Testis (tissue), 3 donors: ENCODE data around the gene WDR5B. TPM values are rescaled to one million over a fixed set of nuclear protein-coding genes. Genes with fewer than 3 reads are reported as not detected.

ENCODE experiments used
- DNase-seq: peaks from one replicate; pipeline ENCODE4 v3.0.0-alpha.2; 2019
- H3K27ac ChIP-seq, 2 donors: fragments of 200-600 bp; sonication (generic); one replicate each; pipeline ENCODE4 v1.5.1; 2019
- H3K27me3 ChIP-seq: fragments of 200-600 bp; sonication (generic); one replicate; pipeline ENCODE4 v1.5.1; 2019
- H3K36me3 ChIP-seq: fragments of 200-600 bp; sonication (generic); one replicate; pipeline ENCODE4 v1.5.1; 2017; ENCODE audit warnings: low read depth; ENCODE audit errors: missing control alignments
- H3K4me1 ChIP-seq: fragments of 200-600 bp; sonication (generic); one replicate; pipeline ENCODE4 v1.5.1; 2019
- H3K4me3 ChIP-seq, 2 donors: fragments of 200-600 bp; sonication (generic); one replicate each; pipeline ENCODE4 v1.5.1; 2017 to 2019
- H3K9me3 ChIP-seq: fragments of 200-600 bp; sonication (generic); one replicate; pipeline ENCODE4 v1.5.1; 2017
- CTCF ChIP-seq, 3 experiments: fragments of 450-650 bp in 2 of 3; fragments of 200-600 bp in 1 of 3; sonication (generic) in 1 of 3; IDR thresholded peaks; one replicate each; pipeline ENCODE4 v1.5.1; 2016 to 2019; ENCODE audit warnings: antibody characterized with exemption in 3 of 3, mild to moderate bottlenecking in 2 of 3, moderate library complexity in 1 of 3
- POLR2A ChIP-seq: fragments of 450-650 bp; IDR thresholded peaks from one replicate; pipeline ENCODE4 v1.6.1; 2017; ENCODE audit warnings: antibody characterized with exemption, mild to moderate bottlenecking, moderate library complexity
- WGBS, 2 donors: methylation state at CpG; one replicate each; pipeline ENCODE4 v1.1.5; 2018; 5-methylcytosine and 5-hydroxymethylcytosine counted together
- intact Hi-C: fragments of 100-400 bp; cut with DNase I; formaldehyde crosslinking; loops from one replicate; pipeline ENCODE4 v1.15.1; 2023; ENCODE audit warnings: low total_unique reads
- polyA plus RNA-seq: library from polyadenylated mRNA; stranded (reverse); fragments of 350-450 nt; fragmentation: Illumina TruSeq; extraction: RNeasy Lipid Tissue Mini Kit (QIAGEN cat#74804); gene quantifications from one replicate; pipeline ENCODE4 v1.2.3, GENCODE V29; 2014; ENCODE audit warnings: low read depth, low replicate concordance; ENCODE audit not compliant: insufficient read depth
- total RNA-seq, 2 donors: library from RNA; depleted of rRNA; stranded (reverse); fragments of >200 nt; gene quantifications; one replicate each; pipeline ENCODE4 v1.2.3, GENCODE V29; 2016

The WDR5B gene
- total and polyA plus RNA-seq, 3 donors from 2014 or later, result 5.1 to 8.9 (median 7.1) TPM

GRCh38 chr3:122394173-122394572 lies 21.7 kb downstream of the WDR5B start:
- H3K36me3 ChIP-seq, result no peaks in the 10 kb centered on the region
- intact Hi-C loops, result no loop called here
- no peak for DNase-seq
- H3K27me3 ChIP-seq, result no peaks in the 10 kb centered on the region
- H3K27ac ChIP-seq, result no peak overlapping the region
- WGBS, 2 donors, result 74 to 86% methylated on average over 1 of the region's 1 CpG
- H3K4me3 ChIP-seq, result no peak overlapping the region
- TF ChIP-seq POLR2A, result no peak
- no peak for TF ChIP-seq CTCF (IDR thresholded peaks at IDR 0.05)
- no peaks in the 10 kb centered on the region for H3K9me3 ChIP-seq
- H3K4me1 ChIP-seq, result peaks cover 7% of the 10 kb centered on the region

GRCh38 chr3:122392868-122393844 lies 22.7 kb downstream of the WDR5B start:
- Histone ChIP-seq H3K36me3 (no peaks in the 10 kb centered on the region), H3K4me3 (no peak overlapping the region), H3K27ac (peak overlapping the region in 1 of 2 donors; percentile 21), H3K9me3 (no peaks in the 10 kb centered on the region), H3K27me3 (no peaks in the 10 kb centered on the region), H3K4me1 (peaks cover 7% of the 10 kb centered on the region)
- intact Hi-C loops, result no loop called here
- TF ChIP-seq CTCF (IDR thresholded peaks at IDR 0.05) (peak; percentile 50 to 73 (median 55)), POLR2A (no peak)
- 37 to 55% methylated on average over 2 of the region's 2 CpGs for WGBS, 2 donors
- DNase-seq, result no peak

- 38 to 46% methylated on average over 2 of the region's 2 CpGs for WGBS, 2 donors
- Histone ChIP-seq H3K36me3 (no peaks in the 10 kb centered on the region), H3K27me3 (no peaks in the 10 kb centered on the region), H3K4me1 (peaks cover 7% of the 10 kb centered on the region), H3K4me3 (no peak overlapping the region), H3K27ac (peak overlapping the region in 1 of 2 donors; percentile 36), H3K9me3 (no peaks in the 10 kb centered on the region)
- no peak for DNase-seq
- TF ChIP-seq CTCF (IDR thresholded peaks at IDR 0.05) (no peak), POLR2A (no peak)
- intact Hi-C loops, result no loop called here
Observed at GRCh38 chr3:122391681-122392446, 24.0 kb downstream of the WDR5B start.

GRCh38 chr3:122390665-122391064 lies 25.2 kb downstream of the WDR5B start:
- no peak for DNase-seq
- no peaks in the 10 kb centered on the region for H3K27me3 ChIP-seq
- intact Hi-C loops, result no loop called here

More at GRCh38 chr3:122390665-122391064, 25.2 kb downstream of the WDR5B start:
- no peak for TF ChIP-seq CTCF (IDR thresholded peaks at IDR 0.05)
- TF ChIP-seq POLR2A, result no peak
- H3K36me3 ChIP-seq, result no peaks in the 10 kb centered on the region
- no peak overlapping the region for H3K4me3 ChIP-seq
- H3K9me3 ChIP-seq, result no peaks in the 10 kb centered on the region
- peak overlapping the region in 1 of 2 donors; percentile 14 for H3K27ac ChIP-seq
- peaks cover 7% of the 10 kb centered on the region for H3K4me1 ChIP-seq
- 56% methylated on average over 4 of the region's 4 CpGs for WGBS, 2 donors
